HG03064 (cell line): Measurements from ENCODE around the gene DCAF5.
"Not testable (repeated sequence)": the region's sequence is repeated elsewhere in the genome, so short reads cannot be mapped to it uniquely, and the experiment has no call there.

Source experiments
- ATAC-seq: cut with Tn5 transposase; IDR thresholded peaks from one replicate; pipeline ENCODE4 v1.9.1; 2021; ENCODE audit warnings: low read depth; ENCODE audit not compliant: unreplicated experiment

The DCAF5 gene

DNA sequence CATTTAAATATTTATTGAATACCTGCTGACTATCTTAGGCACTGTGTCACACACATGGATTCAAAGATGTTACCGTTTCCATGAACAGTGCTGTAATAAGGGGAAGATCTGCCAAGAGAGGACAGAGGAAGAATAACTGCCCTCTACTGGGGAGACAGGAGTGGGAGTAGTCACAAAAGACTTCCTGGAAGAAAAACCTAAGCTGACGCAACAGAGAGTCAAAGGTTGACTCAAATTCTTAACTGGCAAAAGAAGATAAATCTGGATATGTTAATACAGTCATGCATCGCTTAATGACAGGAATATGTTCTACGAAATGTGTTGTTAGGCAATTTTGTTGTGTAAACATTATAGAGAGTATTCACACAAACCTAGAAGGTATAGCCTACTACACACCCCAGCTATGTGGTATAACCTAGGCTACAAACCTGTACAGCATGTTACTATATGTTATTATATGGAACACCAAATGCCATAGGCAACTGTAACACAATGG, 51.5 kb downstream of the DCAF5 start:
- no peak for ATAC-seq

DNA sequence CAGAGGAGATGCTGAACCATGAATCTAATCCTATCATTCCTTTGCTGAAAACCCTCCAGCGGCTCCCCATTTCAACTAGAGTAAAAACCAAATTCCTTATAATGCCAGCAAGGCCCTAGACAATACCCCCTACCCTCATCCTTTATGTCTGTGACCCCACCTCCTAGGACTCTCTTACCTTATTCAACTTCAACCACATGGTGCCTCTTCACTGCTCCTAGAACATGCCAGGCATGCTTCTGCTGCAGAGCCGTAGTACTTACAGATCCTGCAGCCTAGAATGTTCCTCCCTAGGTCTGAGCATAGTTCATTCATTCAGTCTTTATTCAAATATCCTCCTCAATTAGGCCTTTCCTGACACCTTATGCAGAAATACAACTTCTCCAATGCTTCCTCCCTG, 54.9 kb downstream of the DCAF5 start:
- ATAC-seq, result no peak

GRCh38 chr14:69096781-69097475, 56.0 kb downstream of the DCAF5 start:
- no peak for ATAC-seq

- ATAC-seq, result no peak
Measured at GRCh38 chr14:69096246-69096645, 56.7 kb downstream of the DCAF5 start.

GRCh38 chr14:69094481-69094880, 58.4 kb downstream of the DCAF5 start:
- no peak for ATAC-seq

GRCh38 chr14:69093631-69094421, 59.1 kb downstream of the DCAF5 start:
- ATAC-seq, result no peak

DNA sequence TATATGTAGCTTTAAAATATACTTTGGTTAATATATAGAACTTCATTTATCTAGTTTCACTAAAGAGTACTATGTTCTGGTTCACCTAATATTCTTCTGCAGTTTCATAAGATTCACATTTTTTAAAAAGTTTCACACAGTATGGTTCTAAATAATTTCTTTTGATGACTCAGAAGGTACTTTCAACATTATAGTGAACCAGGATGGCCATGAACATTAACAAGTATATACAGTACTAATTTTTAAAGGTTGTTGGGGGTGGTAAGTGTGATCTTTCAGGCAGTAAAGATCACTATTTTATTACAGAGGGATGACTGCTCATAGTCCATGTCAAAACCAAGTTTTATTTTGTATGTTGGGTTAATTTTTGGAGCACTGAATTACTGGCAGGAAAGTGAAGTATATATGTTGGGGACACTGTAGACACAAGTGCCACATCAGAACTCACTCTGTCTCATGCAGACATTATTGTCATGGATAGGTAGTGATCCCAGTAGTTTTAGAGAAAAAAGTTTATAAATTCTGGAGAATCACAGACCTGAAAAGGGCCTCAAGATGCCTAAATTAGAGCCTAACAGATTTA, 60.0 kb downstream of the DCAF5 start:
- ATAC-seq, result no peak

- ATAC-seq, result no peak
Measured at GRCh38 chr14:69091695-69092094, 61.2 kb downstream of the DCAF5 start.

DNA sequence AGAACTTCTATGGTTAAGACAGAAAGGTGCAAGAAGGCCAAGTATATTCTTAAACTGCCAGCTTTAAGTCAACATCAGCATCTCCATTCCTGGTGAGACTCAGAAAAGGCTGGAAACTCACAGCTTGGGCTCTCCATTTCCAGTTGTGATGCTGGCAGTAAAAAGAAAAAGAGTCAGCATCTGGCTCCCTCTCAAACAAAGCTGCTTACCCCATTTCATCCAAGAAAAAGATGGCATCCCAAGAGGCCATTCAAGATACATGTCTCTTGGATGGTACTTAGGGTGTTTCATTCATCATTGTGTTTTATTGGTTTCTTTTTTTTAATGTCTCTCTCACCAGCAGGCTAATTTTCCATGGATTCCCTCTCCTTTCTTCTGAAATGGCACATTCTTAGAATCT, 61.9 kb downstream of the DCAF5 start:
- ATAC-seq, result no peak

GRCh38 chr14:69090187-69090789, 62.6 kb downstream of the DCAF5 start:
- ATAC-seq, result no peak

- no peak for ATAC-seq
Measured at GRCh38 chr14:69089046-69089445, 63.9 kb downstream of the DCAF5 start.

- no peak for ATAC-seq
Measured at GRCh38 chr14:69088586-69088985, 64.3 kb downstream of the DCAF5 start.

GRCh38 chr14:69087061-69087461, 65.9 kb downstream of the DCAF5 start:
- no peak for ATAC-seq

DNA sequence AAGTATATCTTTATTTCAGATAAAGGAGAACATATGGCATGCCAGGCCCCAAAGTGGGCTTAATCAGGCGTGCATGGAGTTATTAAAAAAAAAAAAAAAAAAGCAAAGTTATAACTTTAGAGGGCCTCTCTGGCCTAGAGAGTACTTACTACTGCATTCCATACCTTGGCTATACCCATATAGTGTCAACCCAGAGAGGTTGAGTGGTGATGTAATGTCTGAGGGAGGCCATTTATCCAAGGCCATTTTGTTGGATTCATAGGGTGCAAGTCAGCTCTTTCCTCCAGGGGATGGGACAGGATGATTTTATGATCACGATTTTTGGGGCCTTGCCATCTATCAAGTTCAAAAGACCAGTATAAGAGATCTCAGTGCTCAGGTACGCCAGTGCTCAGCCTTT, 66.4 kb downstream of the DCAF5 start:
- no peak for ATAC-seq

DNA sequence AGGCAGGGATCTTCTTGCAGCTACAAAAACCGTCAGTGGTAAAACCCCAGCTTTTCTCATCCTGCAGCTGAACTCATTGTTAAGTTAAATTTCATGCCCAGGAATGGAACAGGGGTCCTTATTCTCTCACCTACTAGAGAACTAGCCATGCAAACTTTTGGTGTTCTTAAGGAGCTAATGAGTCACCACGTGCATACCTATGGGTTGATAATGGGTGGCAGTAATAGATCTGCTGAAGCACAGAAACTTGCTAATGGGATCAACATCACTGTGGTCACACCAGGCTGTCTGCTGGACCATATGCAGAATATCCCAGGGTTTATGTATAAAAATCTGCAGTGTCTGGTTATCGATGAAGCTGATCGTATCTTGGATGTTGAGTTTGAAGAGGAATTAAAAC, 68.9 kb downstream of the DCAF5 start:
- ATAC-seq, result no peak

- no peak for ATAC-seq
Measured at GRCh38 chr14:69083181-69083580, 69.7 kb downstream of the DCAF5 start.

GRCh38 chr14:69081271-69081670, 71.6 kb downstream of the DCAF5 start:
- ATAC-seq, result no peak

DNA sequence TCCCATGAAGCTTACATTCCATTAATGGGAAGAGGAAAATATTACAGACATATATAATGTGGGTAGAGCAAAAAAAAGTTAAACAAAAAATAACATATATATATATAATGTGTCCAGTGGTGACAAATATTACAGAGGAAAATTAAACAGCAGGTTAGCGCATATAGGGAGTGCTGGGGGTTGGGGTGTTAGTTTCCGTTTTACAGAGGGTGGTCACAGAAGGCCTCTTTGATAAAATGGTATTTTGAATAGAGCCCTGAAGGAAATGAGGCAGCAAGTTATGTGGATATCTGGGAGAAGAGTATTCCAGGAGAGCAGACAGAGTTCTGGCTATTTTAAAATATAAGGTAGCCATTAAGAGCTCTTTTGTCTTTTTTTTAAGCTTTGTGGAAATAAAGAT, 73.2 kb downstream of the DCAF5 start:
- no peak for ATAC-seq

DNA sequence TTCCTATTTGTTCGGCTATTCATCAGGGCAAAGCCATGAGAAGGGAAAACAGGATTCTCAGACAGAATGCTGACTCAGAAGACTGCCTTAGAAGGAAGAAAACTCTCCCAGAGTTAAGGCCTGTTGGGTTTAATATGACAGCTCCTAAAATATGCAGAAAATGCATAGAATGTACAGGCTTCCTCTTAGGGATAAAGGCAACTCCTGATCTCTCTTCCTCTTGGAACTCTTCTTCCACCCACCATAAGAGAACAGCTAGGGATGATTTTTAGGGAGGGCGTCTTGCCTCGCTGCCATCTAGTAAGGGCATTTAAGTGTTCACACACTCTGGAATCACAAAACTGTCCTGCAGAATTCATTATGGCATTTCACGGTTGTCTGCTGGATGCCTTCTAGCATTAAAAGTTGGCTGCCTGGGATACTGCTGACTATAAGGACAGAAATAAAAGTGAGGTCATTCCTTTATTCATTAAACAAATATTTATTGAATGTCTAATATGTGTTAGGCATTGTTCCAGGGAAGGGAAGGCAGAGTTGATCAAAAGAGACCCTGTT, 73.7 kb downstream of the DCAF5 start:
- no peak for ATAC-seq

GRCh38 chr14:69077841-69078240, 75.1 kb downstream of the DCAF5 start:
- ATAC-seq, result no peak

GRCh38 chr14:69077185-69077584, 75.7 kb downstream of the DCAF5 start:
- ATAC-seq, result not testable (repeated sequence)
